Measurements from ENCODE around the gene CCDC191.

CCDC191 gene, protein sequence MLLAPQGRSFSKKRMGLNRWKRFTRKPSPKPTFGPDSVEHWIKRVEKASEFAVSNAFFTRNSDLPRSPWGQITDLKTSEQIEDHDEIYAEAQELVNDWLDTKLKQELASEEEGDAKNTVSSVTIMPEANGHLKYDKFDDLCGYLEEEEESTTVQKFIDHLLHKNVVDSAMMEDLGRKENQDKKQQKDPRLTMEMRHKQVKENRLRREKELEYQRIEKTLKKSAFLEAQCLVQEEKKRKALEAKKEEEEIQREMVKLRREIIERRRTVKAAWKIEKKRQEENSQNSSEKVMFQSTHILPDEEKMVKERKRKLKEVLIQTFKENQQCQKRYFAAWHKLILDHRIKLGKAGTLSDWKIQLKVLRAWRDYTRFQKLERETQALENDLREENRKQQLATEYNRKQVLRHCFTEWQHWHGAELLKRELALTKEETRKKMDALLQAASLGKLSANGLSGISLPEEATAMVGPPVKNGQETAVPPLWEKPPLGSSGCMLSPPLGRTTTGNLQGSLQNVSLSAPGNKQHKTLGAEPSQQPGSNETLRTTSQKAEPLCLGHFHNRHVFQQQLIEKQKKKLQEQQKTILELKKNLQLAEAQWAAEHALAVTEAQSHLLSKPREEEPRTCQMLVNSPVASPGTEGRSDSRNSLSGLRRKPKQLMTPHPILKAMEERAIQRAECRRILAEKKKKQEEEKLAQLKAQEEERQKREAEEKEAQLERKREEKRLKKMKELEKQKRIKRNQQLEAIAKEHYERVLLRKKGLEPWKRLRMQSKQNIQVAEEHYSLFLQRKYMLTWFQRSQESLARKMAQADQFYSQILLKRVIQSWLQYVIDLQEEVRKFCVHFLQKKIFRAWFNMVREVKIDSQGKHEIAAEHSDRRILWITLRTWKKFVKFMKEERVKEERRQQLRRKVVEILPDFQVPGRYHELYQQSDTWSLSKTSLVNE

GRCh38 chr3:114056130-114057010 lies at the start of gene CCDC191, which contains the start of gene QTRT2:
Gene CCDC191 (minus strand): TSS chr3:114056526. CDS start chr3:114056466, 60 bp downstream.
Gene QTRT2 (plus strand): TSS chr3:114056737. CDS start chr3:114065258, 8,521 bp downstream.
- peak; percentile 99 for DNase-seq

GRCh38 chr3:114104414-114104813 lies 48.1 kb upstream of the CCDC191 start:
- DNase-seq = peak; percentile 9

DNA sequence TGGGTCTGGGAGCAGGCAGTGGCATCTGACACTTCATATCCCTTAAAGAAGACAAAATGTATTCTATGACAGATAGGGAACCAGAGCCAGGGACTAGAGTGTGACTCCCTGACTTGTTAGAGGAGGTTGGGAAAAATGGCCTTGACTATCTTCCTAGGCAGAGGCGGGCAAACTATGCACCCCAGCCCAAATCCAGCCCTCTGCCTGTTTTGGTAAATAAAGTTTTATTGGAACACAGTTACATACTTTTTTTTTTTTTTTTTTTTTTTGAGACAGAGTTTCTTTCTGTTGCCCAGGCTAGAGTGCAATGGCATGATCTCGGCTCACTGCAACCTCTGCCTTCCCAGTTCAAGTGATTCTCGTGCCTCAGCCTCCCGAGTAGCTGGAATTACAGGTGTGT lies 47.5 kb upstream of the CCDC191 start:
- no peak for DNase-seq

DNA sequence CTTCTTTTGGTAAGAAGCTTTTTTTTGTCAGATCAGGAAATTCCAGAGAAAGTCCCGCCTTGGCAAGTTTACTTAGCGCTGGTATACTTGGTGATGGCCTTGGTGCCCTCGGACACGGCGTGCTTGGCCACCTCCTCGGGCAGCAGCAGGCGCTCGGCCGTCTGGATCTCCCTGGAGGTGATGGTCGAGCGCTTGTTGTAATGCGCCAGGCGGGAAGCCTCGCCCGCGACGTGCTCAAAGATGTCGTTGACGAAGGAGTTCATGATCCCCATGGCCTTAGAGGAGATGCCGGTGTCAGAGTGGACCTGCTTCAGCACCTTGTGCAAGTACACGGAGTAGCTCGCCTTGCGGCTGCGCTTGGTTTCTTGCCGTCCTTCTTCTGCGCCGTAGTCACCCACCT lies 46.9 kb upstream of the CCDC191 start:
- no peak for DNase-seq

- no peak for DNase-seq
Observed at GRCh38 chr3:114101101-114101500, 44.8 kb upstream of the CCDC191 start.

GRCh38 chr3:114095796-114096195 lies 39.5 kb upstream of the CCDC191 start:
- DNase-seq = no peak

DNA sequence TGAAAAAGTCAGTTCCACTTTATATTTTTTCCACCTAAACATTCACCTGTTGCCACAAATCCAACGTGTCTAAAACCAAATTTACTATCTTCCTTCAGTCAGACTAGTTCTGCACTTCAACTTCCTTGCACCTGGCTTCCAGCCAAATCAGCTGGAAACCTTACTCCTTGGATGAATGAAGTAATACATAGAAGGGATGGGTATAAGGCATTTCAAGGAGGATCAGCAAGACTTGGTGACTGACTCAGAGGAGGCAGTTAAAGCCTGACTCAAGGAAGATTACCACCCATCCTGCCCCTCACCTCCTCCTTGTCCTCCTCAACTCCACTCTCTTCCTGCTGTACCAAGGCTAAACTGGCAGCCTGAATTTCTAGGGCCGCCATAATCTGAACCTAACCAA lies 37.3 kb upstream of the CCDC191 start:
- DNase-seq = peak; percentile 82

DNA sequence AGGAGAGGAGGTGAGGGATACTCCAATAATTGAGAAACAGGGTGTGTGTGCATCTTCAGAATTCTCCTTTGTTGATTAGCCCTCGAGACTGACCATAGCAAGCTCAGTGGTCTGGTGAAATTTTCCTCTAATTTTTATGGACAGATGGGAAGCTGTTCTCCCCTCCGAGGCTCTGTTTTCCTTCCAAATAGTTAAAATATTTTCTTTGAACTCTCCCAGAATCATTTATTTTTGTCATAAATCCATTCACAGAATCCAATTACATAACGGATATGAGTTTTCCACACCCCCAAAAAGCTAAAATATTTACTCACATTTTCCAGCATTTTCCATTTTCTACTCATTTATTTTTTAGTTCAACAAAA lies 36.7 kb upstream of the CCDC191 start:
- DNase-seq = peak; percentile 5

DNA sequence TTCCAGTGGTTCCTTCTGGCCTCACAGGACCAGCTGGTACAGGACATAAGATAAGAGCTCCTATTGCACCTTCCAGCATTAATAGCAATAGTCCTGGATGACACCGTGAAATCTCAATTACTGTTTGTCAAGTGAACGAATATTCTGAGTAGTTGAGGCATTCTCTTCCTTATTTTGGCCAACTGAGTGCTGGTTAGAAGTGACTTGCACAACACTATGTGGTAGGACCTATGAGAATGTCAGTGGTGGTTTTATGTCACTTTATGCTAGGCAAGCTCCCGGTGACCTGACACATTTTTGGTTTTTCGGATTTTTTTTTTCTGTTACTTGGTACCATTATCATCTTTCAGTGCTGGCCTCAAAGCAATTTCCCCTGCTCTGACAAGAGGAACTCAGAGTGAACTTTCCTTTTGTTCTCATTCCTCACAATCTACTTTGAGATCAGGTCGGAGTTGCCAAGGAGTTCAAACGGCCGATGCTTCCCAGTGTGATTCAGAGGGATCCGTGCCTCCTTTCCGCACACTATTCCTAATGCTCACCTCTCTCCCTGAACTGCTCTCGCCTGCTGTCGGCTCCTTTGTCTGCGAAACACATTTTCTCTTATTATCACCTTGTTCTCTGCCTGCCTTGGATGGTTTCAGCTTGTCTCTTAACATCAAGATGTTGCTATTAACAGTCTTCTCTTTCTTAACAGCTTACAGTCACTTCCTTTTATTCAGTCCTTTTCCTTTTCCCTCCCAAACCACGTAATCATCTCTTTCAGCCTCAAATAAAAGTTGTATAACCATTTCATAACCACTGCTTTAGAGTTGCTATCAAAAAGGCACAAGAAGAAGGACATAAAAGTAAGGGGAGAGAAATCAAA lies 36.1 kb upstream of the CCDC191 start:
- peak; percentile 6 for DNase-seq

- no peak for DNase-seq
Observed at GRCh38 chr3:114089675-114090074, 33.3 kb upstream of the CCDC191 start.

DNA sequence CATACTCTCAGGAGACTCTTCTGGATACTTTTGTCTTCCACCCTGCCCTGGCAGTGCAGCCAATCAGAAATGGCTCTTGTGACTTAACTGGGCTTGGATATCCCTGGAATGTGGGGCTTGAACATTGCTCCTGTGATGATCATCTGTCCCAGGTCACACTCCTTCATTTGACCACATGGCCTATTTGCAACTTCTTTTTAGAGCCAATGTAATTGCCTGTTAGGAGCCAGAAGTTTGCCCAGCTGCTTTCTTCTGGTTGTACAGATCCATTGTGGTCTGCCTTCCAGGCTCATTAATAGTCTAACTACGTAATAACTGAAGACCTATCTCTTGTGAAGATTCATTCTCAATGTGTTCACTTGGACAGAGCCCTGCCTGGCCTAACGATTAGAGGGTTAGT lies 30.0 kb upstream of the CCDC191 start:
- no peak for DNase-seq

DNA sequence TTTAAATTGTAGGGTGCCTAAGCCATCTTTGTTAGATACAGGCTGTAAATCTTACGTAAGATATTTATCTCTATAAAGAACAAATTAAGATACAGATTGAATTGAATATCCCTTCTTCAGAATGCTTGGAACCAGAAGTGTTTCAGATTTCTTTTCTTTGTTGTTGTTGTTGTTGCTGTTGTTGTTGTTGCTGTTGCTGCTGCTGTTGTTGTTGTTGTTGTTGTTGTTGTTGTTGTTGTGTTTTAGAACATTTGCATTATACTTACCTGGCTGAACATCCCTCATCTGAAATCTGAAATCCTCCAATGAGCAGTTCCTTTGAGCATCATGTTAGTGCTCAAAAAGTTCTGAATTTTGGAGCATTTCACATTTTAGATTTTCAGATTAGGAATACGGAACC lies 26.8 kb upstream of the CCDC191 start:
- no peak for DNase-seq

- DNase-seq = peak; percentile 69
Observed at GRCh38 chr3:114081037-114081436, 24.7 kb upstream of the CCDC191 start.

GRCh38 chr3:114080201-114080600 lies 23.9 kb upstream of the CCDC191 start:
- no peak for DNase-seq

GRCh38 chr3:114079761-114080160 lies 23.4 kb upstream of the CCDC191 start:
- peak; percentile 4 for DNase-seq

DNA sequence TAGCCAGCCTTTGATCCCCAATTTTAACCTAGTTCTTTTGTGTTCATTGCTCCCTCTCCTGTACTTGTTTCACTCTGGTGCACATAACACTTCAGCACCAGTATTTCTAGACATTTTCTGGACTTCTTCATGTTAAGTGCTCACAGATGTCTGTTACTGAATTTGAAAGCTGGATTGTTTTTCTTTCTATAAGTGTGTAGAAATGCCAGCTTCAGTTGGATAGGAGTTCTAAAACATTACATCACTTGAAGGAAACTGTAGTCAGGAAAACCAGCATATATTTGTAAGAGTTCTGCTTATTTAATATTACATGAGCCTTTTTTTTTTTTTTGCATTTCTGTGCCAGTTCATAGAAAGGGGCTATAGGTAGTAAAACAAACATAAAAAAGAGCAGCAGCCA lies 21.8 kb upstream of the CCDC191 start:
- peak; percentile 13 for DNase-seq

DNA sequence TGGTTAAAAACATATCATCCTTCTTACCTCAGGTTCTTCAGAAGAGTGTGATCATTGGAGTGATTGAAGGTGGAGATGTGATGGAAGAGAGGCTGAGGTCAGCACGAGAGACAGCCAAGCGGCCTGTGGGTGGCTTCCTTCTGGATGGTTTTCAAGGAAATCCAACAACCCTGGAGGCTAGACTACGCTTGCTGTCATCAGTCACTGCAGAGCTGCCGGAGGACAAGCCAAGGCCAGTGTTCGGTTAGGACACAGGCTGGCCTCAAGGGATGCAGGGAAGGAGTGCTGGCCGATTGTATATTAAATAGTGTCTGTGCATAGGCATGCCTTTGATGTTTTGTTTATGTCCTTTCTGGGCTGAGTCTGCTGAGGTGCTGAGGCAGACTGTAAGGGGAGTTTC lies 20.4 kb upstream of the CCDC191 start:
- DNase-seq = no peak

DNA sequence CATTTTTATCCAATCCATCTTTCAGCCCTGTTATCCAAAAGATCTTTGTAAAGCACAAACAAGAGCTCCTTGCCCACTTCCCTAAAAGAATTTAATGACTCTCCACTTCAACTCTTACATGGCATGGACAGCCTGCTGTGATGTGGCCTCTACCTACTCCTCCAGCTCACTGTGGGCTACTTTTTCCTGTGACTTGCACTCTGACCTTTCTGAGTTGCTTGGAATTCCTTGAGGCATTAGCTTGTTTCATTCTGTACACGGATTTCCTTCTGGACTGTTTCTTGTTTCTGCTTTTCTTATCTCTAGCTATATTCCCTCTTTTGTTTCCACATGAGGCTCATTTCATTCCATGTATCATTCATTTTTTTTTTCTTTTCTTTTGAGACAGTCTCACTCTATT lies 15.5 kb upstream of the CCDC191 start:
- DNase-seq = no peak

DNA sequence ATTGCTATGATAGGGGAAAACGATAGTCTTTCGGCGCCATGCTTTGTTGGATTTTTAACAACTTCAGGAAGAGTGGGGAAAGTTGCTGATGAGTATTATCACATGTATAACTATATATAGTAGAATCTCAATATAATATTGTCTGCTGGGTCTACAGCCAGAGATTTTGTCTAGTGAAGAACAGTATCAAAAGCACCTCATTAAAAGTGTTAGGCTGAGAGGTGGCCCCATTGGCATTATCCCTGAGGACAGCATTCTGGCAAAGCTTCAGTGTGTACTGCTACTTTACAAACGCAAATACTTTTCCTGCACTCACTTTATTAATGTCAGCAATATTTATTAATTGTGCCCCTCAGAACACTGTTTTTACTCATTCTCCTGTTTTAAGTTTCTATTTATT lies 12.0 kb upstream of the CCDC191 start:
- no peak for DNase-seq

GRCh38 chr3:114067804-114068203 lies 11.5 kb upstream of the CCDC191 start:
- no peak for DNase-seq

GRCh38 chr3:114060906-114061655 lies 4.8 kb upstream of the CCDC191 start:
- DNase-seq = no peak

All from fibroblast of skin of right quadriceps (primary cell).